Epithelial cell of proximal tubule (primary cell): ENCODE data around the gene CAP1. TPM values are rescaled to one million over a fixed set of nuclear protein-coding genes. Genes with fewer than 3 reads are reported as not detected.

ENCODE experiments used
- DNase-seq: peaks from one replicate; pipeline ENCODE4 v3.0.0-alpha.2; 2011; ENCODE audit warnings: low read depth
- H3K4me3 ChIP-seq: 2 replicates; pipeline ENCODE4 v1.5.1; 2011; ENCODE audit warnings: low read depth, mild to moderate bottlenecking, low read length
- total RNA-seq: library from RNA; depleted of rRNA; stranded (reverse); fragments of >200 nt; gene quantifications from 2 replicates; pipeline ENCODE4 v1.2.3, GENCODE V29; 2015
- TF ChIP-seq, protein P1 (sequence below): conservative IDR thresholded peaks from 2 replicates; pipeline ENCODE4 v1.5.1; 2012; ENCODE audit warnings: low read depth, mild to moderate bottlenecking, low read length

CAP1 gene
- total RNA-seq, 1 donor from 2014 or later: 342 TPM

DNA sequence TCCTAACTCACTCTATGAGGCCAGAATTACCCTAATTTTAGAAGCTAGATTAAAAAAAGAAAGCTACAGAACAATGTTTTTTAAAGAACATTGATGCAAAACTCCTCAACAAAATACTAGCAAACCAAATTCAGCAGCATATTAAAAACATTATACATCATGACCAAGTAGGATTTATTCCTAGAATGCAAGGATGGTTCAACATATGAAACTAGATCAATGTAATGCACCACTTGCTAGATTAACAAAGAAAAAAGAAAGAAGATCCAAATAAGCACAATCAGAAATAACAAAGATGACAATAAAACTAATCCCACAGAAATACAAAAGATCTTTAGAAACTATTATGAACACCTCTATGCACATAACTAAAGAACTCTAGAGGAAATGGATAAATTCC lies 69.9 kb downstream of the CAP1 start:
- DNase-seq: no peak
- no peak overlapping the region for H3K4me3 ChIP-seq
- TF ChIP-seq, protein P1, sequence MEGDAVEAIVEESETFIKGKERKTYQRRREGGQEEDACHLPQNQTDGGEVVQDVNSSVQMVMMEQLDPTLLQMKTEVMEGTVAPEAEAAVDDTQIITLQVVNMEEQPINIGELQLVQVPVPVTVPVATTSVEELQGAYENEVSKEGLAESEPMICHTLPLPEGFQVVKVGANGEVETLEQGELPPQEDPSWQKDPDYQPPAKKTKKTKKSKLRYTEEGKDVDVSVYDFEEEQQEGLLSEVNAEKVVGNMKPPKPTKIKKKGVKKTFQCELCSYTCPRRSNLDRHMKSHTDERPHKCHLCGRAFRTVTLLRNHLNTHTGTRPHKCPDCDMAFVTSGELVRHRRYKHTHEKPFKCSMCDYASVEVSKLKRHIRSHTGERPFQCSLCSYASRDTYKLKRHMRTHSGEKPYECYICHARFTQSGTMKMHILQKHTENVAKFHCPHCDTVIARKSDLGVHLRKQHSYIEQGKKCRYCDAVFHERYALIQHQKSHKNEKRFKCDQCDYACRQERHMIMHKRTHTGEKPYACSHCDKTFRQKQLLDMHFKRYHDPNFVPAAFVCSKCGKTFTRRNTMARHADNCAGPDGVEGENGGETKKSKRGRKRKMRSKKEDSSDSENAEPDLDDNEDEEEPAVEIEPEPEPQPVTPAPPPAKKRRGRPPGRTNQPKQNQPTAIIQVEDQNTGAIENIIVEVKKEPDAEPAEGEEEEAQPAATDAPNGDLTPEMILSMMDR: no peak

DNA sequence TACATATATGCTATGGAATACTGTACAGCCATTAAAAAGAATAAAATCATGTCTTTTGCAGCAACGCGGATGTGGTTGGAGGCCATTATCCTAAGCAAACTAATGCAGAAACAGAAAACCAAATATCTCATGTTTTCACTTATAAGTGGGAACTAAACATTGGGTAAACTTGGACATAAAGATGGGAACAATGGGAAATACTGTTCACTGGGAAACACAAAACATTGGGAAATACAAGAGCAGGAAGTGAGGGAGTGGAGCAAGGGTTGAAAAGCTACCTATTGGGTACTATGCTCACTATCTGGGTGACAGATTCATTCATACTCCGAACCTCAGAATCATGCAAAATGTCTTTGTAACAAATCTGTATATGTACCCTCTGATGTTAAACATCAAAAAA lies 73.9 kb downstream of the CAP1 start:
- no peak overlapping the region for H3K4me3 ChIP-seq
- DNase-seq: no peak
- TF ChIP-seq, protein P1: no peak

DNA sequence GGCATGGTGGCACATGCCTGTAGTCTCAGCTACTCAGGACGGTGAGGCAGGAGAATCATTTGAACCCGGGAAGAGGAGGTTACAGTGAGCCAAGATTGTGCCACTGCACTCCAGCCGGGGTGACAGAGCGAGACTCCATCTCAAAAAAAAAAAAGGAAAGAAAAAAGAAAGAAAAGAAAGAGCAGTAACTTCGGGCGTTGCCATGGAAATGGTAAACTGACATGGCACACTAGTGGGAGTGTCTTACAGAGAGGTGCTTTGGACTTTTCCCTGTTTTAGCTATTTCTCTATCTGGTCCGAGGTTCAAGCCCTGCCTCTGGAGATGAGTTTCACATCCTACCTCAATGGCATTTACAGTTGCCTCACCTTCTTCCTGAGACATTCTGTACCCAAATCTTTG lies 79.6 kb downstream of the CAP1 start:
- no peak for DNase-seq
- no peak overlapping the region for H3K4me3 ChIP-seq
- TF ChIP-seq, protein P1: no peak

Other genes with a start within 250 kb of the CAP1 start
- gene TRIT1, start 157.2 kb upstream of the CAP1 start, total RNA-seq: 16.2 and 18.6 TPM in 2 replicates
- gene MYCL, start 138.8 kb upstream of the CAP1 start, total RNA-seq: 1.2 and 2.6 TPM in 2 replicates
- 5.3 and 16.9 TPM in 2 replicates for gene MFSD2A, start 85.6 kb upstream of the CAP1 start, total RNA-seq
- gene PPT1, start 56.5 kb downstream of the CAP1 start, total RNA-seq: 29.6 and 70.8 TPM in 2 replicates
- gene RLF, start 120.7 kb downstream of the CAP1 start, total RNA-seq: 6.7 and 12.1 TPM in 2 replicates
- not detected in 2 replicates for gene TMCO2, start 207.2 kb downstream of the CAP1 start, total RNA-seq
- 28.1 and 49.6 TPM in 2 replicates for gene ZMPSTE24, start 217.5 kb downstream of the CAP1 start, total RNA-seq